ENCODE results near the gene KCNJ9. TPM values are rescaled to one million over a fixed set of nuclear protein-coding genes. Genes with fewer than 3 reads are reported as not detected.

Gene KCNJ9
- not detected in 2 replicates for total RNA-seq

GRCh38 chr1:160081261-160081936, at the start of gene KCNJ9:
Gene KCNJ9 (plus strand): TSS chr1:160081538. CDS start chr1:160084031, 2,493 bp downstream.

GRCh38 chr1:160069460-160070231, 11.7 kb upstream of the KCNJ9 start, which contains the start of gene KCNJ10:
Gene KCNJ10 (minus strand): TSS chr1:160070160. CDS start chr1:160042532, 27,628 bp downstream.

GRCh38 chr1:160097911-160098851, 16.8 kb downstream of the KCNJ9 start, which contains the start of gene IGSF8:
Gene IGSF8 (minus strand): TSS chr1:160098619. CDS start chr1:160098472, 147 bp downstream.

GRCh38 chr1:160115545-160116282, 34.4 kb downstream of the KCNJ9 start, which contains the start of gene ATP1A2:
Gene ATP1A2 (plus strand): TSS chr1:160115759. CDS start chr1:160115862, 103 bp downstream.

Other genes with a start within 250 kb of the KCNJ9 start
- gene VSIG8, start 218.9 kb upstream of the KCNJ9 start, total RNA-seq = not detected in 2 replicates
- not detected in 2 replicates for gene CFAP45, start 181.4 kb upstream of the KCNJ9 start, total RNA-seq
- 446 and 509 TPM in 2 replicates for gene TAGLN2, start 156.0 kb upstream of the KCNJ9 start, total RNA-seq
- gene IGSF9, start 135.9 kb upstream of the KCNJ9 start, total RNA-seq = 0.16 TPM in 1 of 2 replicates, not detected in the other
- gene SLAMF9, start 127.3 kb upstream of the KCNJ9 start, total RNA-seq = not detected in 2 replicates
- 1.4 and 3.1 TPM in 2 replicates for gene PIGM, start 49.5 kb upstream of the KCNJ9 start, total RNA-seq
- not detected in 2 replicates for gene KCNJ10, start 11.4 kb upstream of the KCNJ9 start, total RNA-seq
- 18.1 and 23.2 TPM in 2 replicates for gene IGSF8, start 17.1 kb downstream of the KCNJ9 start, total RNA-seq
- 1.3 TPM in 1 of 2 replicates, not detected in the other for gene ATP1A2, start 34.2 kb downstream of the KCNJ9 start, total RNA-seq
- not detected in 2 replicates for gene ATP1A4, start 70.1 kb downstream of the KCNJ9 start, total RNA-seq
- not detected in 2 replicates for gene CASQ1, start 109.0 kb downstream of the KCNJ9 start, total RNA-seq
- 75.5 and 135 TPM in 2 replicates for gene PEA15, start 123.8 kb downstream of the KCNJ9 start, total RNA-seq
- 36.3 and 47.3 TPM in 2 replicates for gene DCAF8, start 181.0 kb downstream of the KCNJ9 start, total RNA-seq
- 39.0 and 41.8 TPM in 2 replicates for gene PEX19, start 203.6 kb downstream of the KCNJ9 start, total RNA-seq